Measurements from ENCODE around the gene TMEM41B.
A peak's percentile ranks its signal among the peaks of the same experiment; 100 is the strongest.

The TMEM41B gene

GRCh38 chr11:9316334-9316733 lies 1.9 kb upstream of the TMEM41B start:
- Histone ChIP-seq H3K27ac (ENCODE audit: low read depth, low read length, poor library complexity, severe bottlenecking) (no peak overlapping the region), H3K9me2 (ENCODE audit: low read depth, low read length) (no peaks in the 10 kb centered on the region), H3K4me1 (ENCODE audit: insufficient read depth, low read length, severe bottlenecking) (peaks cover 53% of the 10 kb centered on the region), H3K9ac (ENCODE audit: low read length) (no peak overlapping the region), H3K36me3 (ENCODE audit: insufficient read depth, low read length) (peaks cover 2% of the 10 kb centered on the region; the same call in 1 of the 2 replicates), H3K27me3 (ENCODE audit: insufficient read depth, low read length) (no peaks in the 10 kb centered on the region), H3F3A (ENCODE audit: insufficient read depth, low read length) (no peaks in the 10 kb centered on the region), H3K9me3 (ENCODE audit: low read length) (no peaks in the 10 kb centered on the region), H3K79me2 (ENCODE audit: insufficient read depth, low read length) (peaks cover 28% of the 10 kb centered on the region), H4K20me1 (ENCODE audit: insufficient read depth, low read length) (no peaks in the 10 kb centered on the region), H3K4me2 (ENCODE audit: low read length) (no peak overlapping the region), H3K4me3 (ENCODE audit: low read depth, low read length, poor library complexity, severe bottlenecking) (no peak overlapping the region), H2AFZ (ENCODE audit: low read length) (no peak overlapping the region)
- TF ChIP-seq, protein P1, sequence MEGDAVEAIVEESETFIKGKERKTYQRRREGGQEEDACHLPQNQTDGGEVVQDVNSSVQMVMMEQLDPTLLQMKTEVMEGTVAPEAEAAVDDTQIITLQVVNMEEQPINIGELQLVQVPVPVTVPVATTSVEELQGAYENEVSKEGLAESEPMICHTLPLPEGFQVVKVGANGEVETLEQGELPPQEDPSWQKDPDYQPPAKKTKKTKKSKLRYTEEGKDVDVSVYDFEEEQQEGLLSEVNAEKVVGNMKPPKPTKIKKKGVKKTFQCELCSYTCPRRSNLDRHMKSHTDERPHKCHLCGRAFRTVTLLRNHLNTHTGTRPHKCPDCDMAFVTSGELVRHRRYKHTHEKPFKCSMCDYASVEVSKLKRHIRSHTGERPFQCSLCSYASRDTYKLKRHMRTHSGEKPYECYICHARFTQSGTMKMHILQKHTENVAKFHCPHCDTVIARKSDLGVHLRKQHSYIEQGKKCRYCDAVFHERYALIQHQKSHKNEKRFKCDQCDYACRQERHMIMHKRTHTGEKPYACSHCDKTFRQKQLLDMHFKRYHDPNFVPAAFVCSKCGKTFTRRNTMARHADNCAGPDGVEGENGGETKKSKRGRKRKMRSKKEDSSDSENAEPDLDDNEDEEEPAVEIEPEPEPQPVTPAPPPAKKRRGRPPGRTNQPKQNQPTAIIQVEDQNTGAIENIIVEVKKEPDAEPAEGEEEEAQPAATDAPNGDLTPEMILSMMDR (IDR thresholded peaks at IDR 0.05; ENCODE audit: low read length), result no peak
- no peak for TF ChIP-seq EZH2 (IDR thresholded peaks at IDR 0.05; ENCODE audit: borderline replicate concordance, low read length)

DNA sequence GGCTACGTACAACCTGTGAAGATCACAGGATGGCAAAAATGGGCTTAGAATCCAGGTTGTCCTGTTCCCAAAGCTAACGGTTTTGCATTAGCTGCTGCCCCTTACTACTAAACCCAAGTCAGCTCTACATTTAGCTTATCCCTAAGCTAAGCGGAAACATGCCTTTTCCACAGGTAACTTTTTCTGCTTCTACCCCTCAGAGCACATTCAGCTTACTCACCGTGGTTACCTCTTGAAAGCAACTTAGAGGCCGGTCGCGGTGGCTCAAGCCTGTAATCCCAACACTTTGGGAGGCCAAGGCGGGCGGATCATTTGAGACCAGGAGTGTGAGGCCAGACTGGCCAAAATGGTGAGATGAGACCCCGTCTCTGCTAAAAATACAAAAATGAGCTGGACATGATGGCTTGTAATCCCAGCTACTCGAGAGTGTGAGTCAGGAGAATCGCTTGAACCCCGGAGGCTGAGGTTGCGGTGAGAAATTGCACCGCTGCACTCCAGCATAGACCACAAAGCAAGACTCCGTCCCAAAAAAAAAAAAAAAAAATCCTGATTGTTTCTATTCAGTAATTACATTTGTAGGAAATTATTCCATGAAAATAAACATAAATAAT lies 790 bp upstream of the TMEM41B start:
- no peaks in the 10 kb centered on the region for H3K9me3 ChIP-seq (ENCODE audit: low read length)

GRCh38 chr11:9313648-9314290 lies 624 bp downstream of the TMEM41B start:
- Histone ChIP-seq H3K9me2 (ENCODE audit: low read depth, low read length) (no peaks in the 10 kb centered on the region), H3K4me2 (ENCODE audit: low read length) (peak overlapping the region; percentile 93), H3K9me3 (ENCODE audit: low read length) (no peaks in the 10 kb centered on the region), H3K36me3 (ENCODE audit: insufficient read depth, low read length) (peaks cover 9% of the 10 kb centered on the region; the same call in 1 of the 2 replicates), H3K79me2 (ENCODE audit: insufficient read depth, low read length) (peaks cover 48% of the 10 kb centered on the region), H3K4me3 (ENCODE audit: low read depth, low read length, poor library complexity, severe bottlenecking) (peak overlapping the region; percentile 87), H3K9ac (ENCODE audit: low read length) (peak overlapping the region; percentile 94), H3K4me1 (ENCODE audit: insufficient read depth, low read length, severe bottlenecking) (peaks cover 44% of the 10 kb centered on the region), H2AFZ (ENCODE audit: low read length) (no peak overlapping the region), H3K27ac (ENCODE audit: low read depth, low read length, poor library complexity, severe bottlenecking) (peak overlapping the region; percentile 72), H4K20me1 (ENCODE audit: insufficient read depth, low read length) (no peaks in the 10 kb centered on the region), H3K27me3 (ENCODE audit: insufficient read depth, low read length) (no peaks in the 10 kb centered on the region), H3F3A (ENCODE audit: insufficient read depth, low read length) (no peaks in the 10 kb centered on the region)
- no peak for TF ChIP-seq EZH2 (IDR thresholded peaks at IDR 0.05; ENCODE audit: borderline replicate concordance, low read length)
- TF ChIP-seq, protein P1 (IDR thresholded peaks at IDR 0.05; ENCODE audit: low read length), result no peak

More for the DNA sequence above, 790 bp upstream of the TMEM41B start:
- Histone ChIP-seq H4K20me1 (ENCODE audit: insufficient read depth, low read length) (no peaks in the 10 kb centered on the region), H3K9ac (ENCODE audit: low read length) (peak overlapping the region; percentile 73), H3K27ac (ENCODE audit: low read depth, low read length, poor library complexity, severe bottlenecking) (peak overlapping the region; percentile 83), H3K9me2 (ENCODE audit: low read depth, low read length) (no peaks in the 10 kb centered on the region), H3K4me1 (ENCODE audit: insufficient read depth, low read length, severe bottlenecking) (peaks cover 55% of the 10 kb centered on the region), H3K27me3 (ENCODE audit: insufficient read depth, low read length) (no peaks in the 10 kb centered on the region), H3K4me2 (ENCODE audit: low read length) (peak overlapping the region; percentile 75), H3F3A (ENCODE audit: insufficient read depth, low read length) (no peaks in the 10 kb centered on the region), H3K36me3 (ENCODE audit: insufficient read depth, low read length) (peaks cover 7% of the 10 kb centered on the region; the same call in 1 of the 2 replicates), H2AFZ (ENCODE audit: low read length) (no peak overlapping the region; the same call in 1 of the 2 replicates), H3K79me2 (ENCODE audit: insufficient read depth, low read length) (peaks cover 40% of the 10 kb centered on the region), H3K4me3 (ENCODE audit: low read depth, low read length, poor library complexity, severe bottlenecking) (peak overlapping the region; percentile 63)
- TF ChIP-seq, protein P1 (IDR thresholded peaks at IDR 0.05; ENCODE audit: low read length), result no peak; the same call in 1 of the 2 replicates
- no peak for TF ChIP-seq EZH2 (IDR thresholded peaks at IDR 0.05; ENCODE audit: borderline replicate concordance, low read length)

Measured in OCI-LY1 (cell line).